Measurements from ENCODE around the gene SOBP.

SOBP gene

DNA sequence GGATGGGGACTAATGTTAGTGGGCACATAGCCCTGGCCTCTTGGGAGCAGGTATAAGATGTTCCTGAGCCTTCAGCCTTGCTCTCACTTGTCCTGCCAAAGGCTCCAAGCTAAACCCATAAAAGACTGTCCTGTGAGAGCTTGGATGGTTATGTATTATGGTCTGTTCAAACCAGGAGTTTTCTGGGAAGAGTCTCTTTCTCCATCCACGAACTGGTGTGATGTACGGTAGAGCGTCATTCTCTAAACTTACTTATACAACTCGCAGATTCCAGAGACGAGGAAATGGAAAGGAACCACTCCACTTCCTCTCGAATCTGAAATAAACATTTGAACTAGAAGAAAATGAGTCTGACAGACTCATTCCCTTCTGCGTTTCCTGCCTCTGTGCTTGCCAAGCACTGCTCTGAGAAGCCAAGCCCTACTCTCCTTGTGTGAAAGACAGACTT lies 5.3 kb downstream of the SOBP start:
- TF ChIP-seq, protein P1, sequence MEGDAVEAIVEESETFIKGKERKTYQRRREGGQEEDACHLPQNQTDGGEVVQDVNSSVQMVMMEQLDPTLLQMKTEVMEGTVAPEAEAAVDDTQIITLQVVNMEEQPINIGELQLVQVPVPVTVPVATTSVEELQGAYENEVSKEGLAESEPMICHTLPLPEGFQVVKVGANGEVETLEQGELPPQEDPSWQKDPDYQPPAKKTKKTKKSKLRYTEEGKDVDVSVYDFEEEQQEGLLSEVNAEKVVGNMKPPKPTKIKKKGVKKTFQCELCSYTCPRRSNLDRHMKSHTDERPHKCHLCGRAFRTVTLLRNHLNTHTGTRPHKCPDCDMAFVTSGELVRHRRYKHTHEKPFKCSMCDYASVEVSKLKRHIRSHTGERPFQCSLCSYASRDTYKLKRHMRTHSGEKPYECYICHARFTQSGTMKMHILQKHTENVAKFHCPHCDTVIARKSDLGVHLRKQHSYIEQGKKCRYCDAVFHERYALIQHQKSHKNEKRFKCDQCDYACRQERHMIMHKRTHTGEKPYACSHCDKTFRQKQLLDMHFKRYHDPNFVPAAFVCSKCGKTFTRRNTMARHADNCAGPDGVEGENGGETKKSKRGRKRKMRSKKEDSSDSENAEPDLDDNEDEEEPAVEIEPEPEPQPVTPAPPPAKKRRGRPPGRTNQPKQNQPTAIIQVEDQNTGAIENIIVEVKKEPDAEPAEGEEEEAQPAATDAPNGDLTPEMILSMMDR (IDR thresholded peaks at IDR 0.05; ENCODE audit: extremely low read depth, insufficient read depth, missing control alignments): no peak
- no peak for DNase-seq (ENCODE audit: low spot score)
- in situ Hi-C loops (cut with MboI; ENCODE audit: low pct_unique_long_range_greater_than_20kb, low sequenced_read_pairs, unreplicated experiment): no loop called here

- TF ChIP-seq, protein P1 (IDR thresholded peaks at IDR 0.05; ENCODE audit: extremely low read depth, insufficient read depth, missing control alignments): no peak
- no peak for DNase-seq (ENCODE audit: low spot score)
- in situ Hi-C loops (cut with MboI; ENCODE audit: low pct_unique_long_range_greater_than_20kb, low sequenced_read_pairs, unreplicated experiment): no loop called here
Observed at GRCh38 chr6:107495971-107496370, 6.1 kb downstream of the SOBP start.

DNA sequence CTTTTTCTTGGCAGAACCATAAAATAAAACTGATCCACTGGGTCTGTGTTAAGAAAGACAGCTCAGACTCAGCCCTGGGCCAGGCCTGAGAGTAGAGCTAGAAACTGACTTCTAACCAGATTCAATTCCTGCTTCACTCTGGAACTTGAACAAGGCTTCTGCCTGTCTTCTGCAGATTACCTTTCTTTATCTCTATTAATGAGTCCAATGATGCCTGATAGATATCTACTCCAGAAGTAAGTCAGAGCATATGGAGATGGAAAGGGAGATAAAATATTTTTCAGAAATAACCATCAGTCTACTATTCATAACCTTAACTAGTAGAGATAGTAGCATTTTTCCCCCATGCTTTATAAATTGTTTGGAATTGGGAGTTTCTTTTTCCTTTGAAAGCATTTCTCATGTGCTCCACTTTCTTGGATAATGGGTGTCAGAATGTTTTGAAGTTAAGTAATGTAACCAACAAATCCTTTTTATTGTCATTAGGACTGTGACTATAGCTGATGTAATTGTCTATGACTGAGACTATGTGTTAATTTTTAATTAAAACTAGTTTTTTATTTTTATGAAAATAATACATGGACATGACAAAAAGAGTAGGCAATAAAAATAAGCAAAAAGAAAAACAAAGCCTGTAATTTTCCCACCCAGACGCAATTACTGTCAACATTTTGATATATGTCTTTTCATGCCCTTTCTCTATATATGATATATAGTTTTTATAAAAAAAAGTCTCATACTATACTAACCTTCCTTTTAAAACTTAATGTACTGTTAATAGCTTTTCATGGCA lies 7.2 kb downstream of the SOBP start:
- in situ Hi-C loops (cut with MboI; ENCODE audit: low pct_unique_long_range_greater_than_20kb, low sequenced_read_pairs, unreplicated experiment): no loop called here
- DNase-seq (ENCODE audit: low spot score): no peak
- TF ChIP-seq, protein P1 (IDR thresholded peaks at IDR 0.05; ENCODE audit: extremely low read depth, insufficient read depth, missing control alignments): no peak

DNA sequence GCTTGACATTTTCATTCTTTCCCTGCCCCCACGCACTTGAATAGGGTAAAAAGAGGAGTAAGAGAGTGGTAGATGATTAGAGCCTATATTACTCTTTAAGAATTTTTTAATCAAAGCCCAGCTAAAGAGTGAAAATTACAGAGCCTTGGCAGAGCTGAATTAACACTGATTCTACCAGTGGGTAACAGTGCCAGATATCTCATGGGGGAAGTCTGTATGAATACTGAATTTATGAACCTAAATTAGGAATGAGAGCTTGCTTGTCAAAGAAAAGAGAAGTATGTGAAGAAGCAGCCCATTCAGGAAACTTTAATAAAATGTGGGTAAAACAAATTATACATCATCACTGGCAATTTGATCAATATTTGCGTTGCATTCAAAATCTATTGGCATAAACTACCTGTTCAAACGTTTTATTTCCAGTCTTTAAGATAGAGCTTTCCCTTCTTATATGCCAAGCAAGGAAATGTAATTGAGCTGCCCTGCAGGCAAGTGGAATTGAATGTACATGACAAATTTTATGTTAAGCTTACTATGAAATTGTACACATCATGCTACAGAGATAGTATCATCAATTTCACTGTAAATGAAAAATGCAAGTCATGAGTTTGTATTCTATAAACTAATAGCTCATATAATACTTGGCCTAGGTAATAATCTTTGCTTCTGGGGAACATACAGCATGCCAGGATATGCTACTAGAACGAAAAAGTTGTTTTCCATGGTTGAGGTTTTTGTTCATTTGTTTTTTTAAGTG lies 14.5 kb downstream of the SOBP start:
- in situ Hi-C loops (cut with MboI; ENCODE audit: low pct_unique_long_range_greater_than_20kb, low sequenced_read_pairs, unreplicated experiment): no loop called here
- DNase-seq (ENCODE audit: low spot score): no peak
- TF ChIP-seq, protein P1 (IDR thresholded peaks at IDR 0.05; ENCODE audit: extremely low read depth, insufficient read depth, missing control alignments): no peak

DNA sequence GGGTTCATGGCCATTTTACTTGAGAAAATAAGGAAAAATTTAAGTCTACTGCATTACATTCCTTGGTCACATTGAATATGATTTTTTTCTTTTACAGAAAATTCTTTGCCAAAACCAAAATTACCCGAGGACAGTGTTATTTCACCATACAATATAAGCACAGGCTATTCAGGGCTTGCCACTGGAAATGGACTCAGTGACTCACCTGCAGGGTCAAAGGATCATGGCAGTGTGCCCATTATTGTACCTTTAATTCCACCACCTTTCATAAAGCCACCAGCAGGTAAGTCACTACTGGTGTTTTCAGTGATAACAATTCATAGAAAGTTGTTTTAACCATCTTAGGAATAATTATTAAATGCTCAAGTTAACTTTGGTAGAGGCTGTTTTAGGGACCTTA lies 16.2 kb downstream of the SOBP start:
- no peak for DNase-seq (ENCODE audit: low spot score)
- in situ Hi-C loops (cut with MboI; ENCODE audit: low pct_unique_long_range_greater_than_20kb, low sequenced_read_pairs, unreplicated experiment): no loop called here
- TF ChIP-seq, protein P1 (IDR thresholded peaks at IDR 0.05; ENCODE audit: extremely low read depth, insufficient read depth, missing control alignments): no peak

DNA sequence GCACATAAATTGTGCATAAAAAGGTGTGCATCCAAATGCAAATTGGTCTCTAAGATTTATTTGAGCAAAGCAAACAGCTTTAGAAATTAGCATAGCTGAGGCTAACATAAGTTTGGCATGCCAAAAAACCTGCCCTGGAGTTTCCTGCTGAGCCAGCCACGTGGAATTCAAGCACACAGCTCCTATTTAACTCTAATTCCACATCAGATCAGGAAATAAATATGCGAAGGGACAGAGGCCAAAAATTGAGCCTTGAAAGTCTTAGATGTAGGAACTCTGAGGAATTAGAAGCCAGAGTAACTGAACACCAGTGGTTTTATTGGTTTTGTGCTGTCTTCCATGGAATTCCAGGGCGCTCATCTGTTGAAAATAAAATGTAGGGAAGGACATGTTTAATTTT lies 19.6 kb downstream of the SOBP start:
- in situ Hi-C loops (cut with MboI; ENCODE audit: low pct_unique_long_range_greater_than_20kb, low sequenced_read_pairs, unreplicated experiment): no loop called here
- TF ChIP-seq, protein P1 (IDR thresholded peaks at IDR 0.05; ENCODE audit: extremely low read depth, insufficient read depth, missing control alignments): no peak
- DNase-seq (ENCODE audit: low spot score): no peak

All from GM13977 (cell line).